ENCODE results near the gene RASGEF1C.

DNA sequence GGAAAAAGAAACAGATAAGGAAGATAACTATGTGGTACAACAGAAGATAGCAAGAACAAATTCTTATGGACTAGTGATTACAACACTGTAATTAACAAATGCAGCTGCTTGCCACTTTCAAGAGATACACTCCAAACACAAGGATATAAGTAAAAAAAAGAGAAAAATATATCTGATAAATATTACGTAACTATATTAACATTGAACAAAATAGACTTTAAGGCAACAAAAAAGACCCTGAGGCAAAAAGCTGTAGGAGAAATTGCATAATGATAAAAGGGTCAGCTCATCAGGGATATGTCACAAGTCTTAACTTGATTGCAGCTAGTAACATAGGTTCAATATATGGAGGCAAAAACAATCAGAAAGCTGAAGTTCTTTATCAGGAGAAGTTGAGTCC, 86.1 kb downstream of the RASGEF1C start:
- TF ChIP-seq, protein P1, sequence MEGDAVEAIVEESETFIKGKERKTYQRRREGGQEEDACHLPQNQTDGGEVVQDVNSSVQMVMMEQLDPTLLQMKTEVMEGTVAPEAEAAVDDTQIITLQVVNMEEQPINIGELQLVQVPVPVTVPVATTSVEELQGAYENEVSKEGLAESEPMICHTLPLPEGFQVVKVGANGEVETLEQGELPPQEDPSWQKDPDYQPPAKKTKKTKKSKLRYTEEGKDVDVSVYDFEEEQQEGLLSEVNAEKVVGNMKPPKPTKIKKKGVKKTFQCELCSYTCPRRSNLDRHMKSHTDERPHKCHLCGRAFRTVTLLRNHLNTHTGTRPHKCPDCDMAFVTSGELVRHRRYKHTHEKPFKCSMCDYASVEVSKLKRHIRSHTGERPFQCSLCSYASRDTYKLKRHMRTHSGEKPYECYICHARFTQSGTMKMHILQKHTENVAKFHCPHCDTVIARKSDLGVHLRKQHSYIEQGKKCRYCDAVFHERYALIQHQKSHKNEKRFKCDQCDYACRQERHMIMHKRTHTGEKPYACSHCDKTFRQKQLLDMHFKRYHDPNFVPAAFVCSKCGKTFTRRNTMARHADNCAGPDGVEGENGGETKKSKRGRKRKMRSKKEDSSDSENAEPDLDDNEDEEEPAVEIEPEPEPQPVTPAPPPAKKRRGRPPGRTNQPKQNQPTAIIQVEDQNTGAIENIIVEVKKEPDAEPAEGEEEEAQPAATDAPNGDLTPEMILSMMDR (IDR thresholded peaks at IDR 0.05; ENCODE audit: insufficient read depth, low read length, poor library complexity, severe bottlenecking) = no peak
- TF ChIP-seq EZH2phosphoT487 (conservative IDR thresholded peaks at IDR 0.05; ENCODE audit: low read length) = no peak
